NCI-H510A (cell line): ENCODE measurements around the gene SSBP4.
A peak's percentile ranks its signal among the peaks of the same experiment; 100 is the strongest.
"Not testable (repeated sequence)": the region's sequence is repeated elsewhere in the genome, so short reads cannot be mapped to it uniquely, and the experiment has no call there.

Experiments
- DNase-seq: peaks from one replicate; lab custom pipeline; 2025; lab: John Stamatoyannopoulos, UW

Gene SSBP4

GRCh38 chr19:18419195-18419698 is at the start of gene SSBP4:
TSS of gene SSBP4 (plus strand) at chr19:18419398. CDS start at chr19:18419649, 251 bp downstream.
- peak; percentile 82 for DNase-seq

- DNase-seq = no peak
These were observed 45.7 kb upstream of the SSBP4 start for GRCh38 chr19:18373407-18373891.

GRCh38 chr19:18373892-18374629 is 45.1 kb upstream of the SSBP4 start:
- peak; percentile 71 for DNase-seq

GRCh38 chr19:18377026-18377425 is 42.2 kb upstream of the SSBP4 start:
- no peak for DNase-seq

- peak; percentile 75 for DNase-seq
These were observed 39.1 kb upstream of the SSBP4 start for GRCh38 chr19:18379803-18380747.

- DNase-seq = no peak
These were observed 38.4 kb upstream of the SSBP4 start for GRCh38 chr19:18380843-18381242.

- not testable (repeated sequence) for DNase-seq
These were observed 35.6 kb upstream of the SSBP4 start for GRCh38 chr19:18383622-18384021.

GRCh38 chr19:18384775-18385174 is 34.4 kb upstream of the SSBP4 start:
- DNase-seq = no peak

- DNase-seq = no peak
These were observed 33.9 kb upstream of the SSBP4 start for GRCh38 chr19:18385359-18385674.

- no peak for DNase-seq
These were observed 33.3 kb upstream of the SSBP4 start, which contains the start of gene GDF15 for GRCh38 chr19:18385675-18386542. TSS of gene GDF15 (plus strand) at chr19:18386158. CDS start at chr19:18386190, 32 bp downstream.

- no peak for DNase-seq
These were observed 32.5 kb upstream of the SSBP4 start for GRCh38 chr19:18386543-18387271.

GRCh38 chr19:18388100-18388959 is 30.9 kb upstream of the SSBP4 start:
- peak; percentile 85 for DNase-seq

- DNase-seq = no peak
These were observed 30.1 kb upstream of the SSBP4 start for GRCh38 chr19:18388960-18389725.

- DNase-seq = no peak
These were observed 29.5 kb upstream of the SSBP4 start for GRCh38 chr19:18389726-18390064.

GRCh38 chr19:18390065-18390907 is 28.9 kb upstream of the SSBP4 start:
- DNase-seq = no peak

GRCh38 chr19:18391509-18392075 is 27.6 kb upstream of the SSBP4 start:
- DNase-seq = no peak

- DNase-seq = no peak
These were observed 26.8 kb upstream of the SSBP4 start for GRCh38 chr19:18392417-18392816.

GRCh38 chr19:18392926-18393325 is 26.3 kb upstream of the SSBP4 start:
- DNase-seq = no peak
